Lung (tissue), 12 donors: Measurements from ENCODE around the gene PNLIPRP3. TPM values are rescaled to one million over a fixed set of nuclear protein-coding genes. Genes with fewer than 3 reads are reported as not detected.
A peak's percentile ranks its signal among the peaks of the same experiment; 100 is the strongest.

ENCODE experiments used
- ATAC-seq: fragments of 200-7000 bp; cut with Tn5 transposase; one replicate; pipeline ENCODE4 v1.9.1; 2020; ENCODE audit warnings: moderate number of reproducible peaks; ENCODE audit not compliant: insufficient read depth, low FRiP score
- DNase-seq, 3 donors: peaks; one replicate each; pipeline ENCODE4 v3.0.0-alpha.2; 2013 to 2017
- H3K27ac ChIP-seq, 2 donors: one replicate each; pipeline ENCODE4 v1.5.1; 2013; ENCODE audit warnings: mild to moderate bottlenecking in 2 of 2, moderate library complexity in 2 of 2, control low read depth in 1 of 2, inconsistent platforms in 1 of 2, low read depth in 1 of 2, low read length in 1 of 2
- H3K27me3 ChIP-seq, 3 donors: one replicate each; pipeline ENCODE4 v1.5.1; 2013; ENCODE audit warnings: low read length in 2 of 3; ENCODE audit not compliant: control insufficient read depth in 3 of 3, insufficient read depth in 3 of 3
- H3K36me3 ChIP-seq, 4 donors: one replicate each; pipeline ENCODE4 v1.5.1; 2013; ENCODE audit warnings: low read length in 4 of 4, mild to moderate bottlenecking in 1 of 4, moderate library complexity in 1 of 4; ENCODE audit not compliant: control insufficient read depth in 4 of 4, insufficient read depth in 4 of 4
- H3K4me1 ChIP-seq, 5 donors: one replicate each; pipeline ENCODE4 v1.5.1; 2013; ENCODE audit warnings: low read length in 5 of 5, mild to moderate bottlenecking in 2 of 5, moderate library complexity in 1 of 5; ENCODE audit not compliant: control insufficient read depth in 5 of 5, insufficient read depth in 5 of 5
- H3K4me3 ChIP-seq: one replicate; pipeline ENCODE4 v1.5.1; 2013; ENCODE audit warnings: mild to moderate bottlenecking, control low read depth, moderate library complexity
- H3K9ac ChIP-seq, 2 donors: one replicate each; pipeline ENCODE4 v1.5.1; 2013; ENCODE audit warnings: low read length in 2 of 2, control low read depth in 1 of 2; ENCODE audit not compliant: insufficient read depth in 1 of 2
- H3K9me3 ChIP-seq, 4 donors: one replicate each; pipeline ENCODE4 v1.5.1; 2013; ENCODE audit warnings: low read length in 3 of 4, mild to moderate bottlenecking in 1 of 4, moderate library complexity in 1 of 4; ENCODE audit not compliant: control insufficient read depth in 4 of 4, insufficient read depth in 3 of 4
- WGBS, 2 donors: extraction: QIAGEN DNeasy Blood & Tissue Kit; methylation state at CpG; one replicate each; pipeline ENCODE4 v1.1.7; 2013; 5-methylcytosine and 5-hydroxymethylcytosine counted together
- polyA plus RNA-seq, 2 donors: library from polyadenylated mRNA; stranded (reverse); fragments of 200-250 nt; gene quantifications; one replicate each; pipeline ENCODE4 v1.2.1, GENCODE V29; 2013
- total RNA-seq, 2 donors: library from RNA; depleted of rRNA in 1 of 2; stranded (reverse); fragments of >200 nt in 1 of 2; gene quantifications; one replicate each; pipeline ENCODE4 v1.2.1, GENCODE V29; 2014 to 2021
- TF ChIP-seq, protein P1 (sequence below): IDR thresholded peaks from 2 replicates; pipeline ENCODE4 v1.5.1; 2012; ENCODE audit warnings: mild to moderate bottlenecking; ENCODE audit errors: control extremely low read depth, extremely low read depth
- donor health status: control.
- donor health status: control.
- donor health status: Bipolar disorder and iron deficiency.
- donor health status: healthy.
- donor health status: DM: yes; HTN: yes; CAD: no.

The PNLIPRP3 gene
- total and polyA plus RNA-seq, 4 donors, result not detected

DNA sequence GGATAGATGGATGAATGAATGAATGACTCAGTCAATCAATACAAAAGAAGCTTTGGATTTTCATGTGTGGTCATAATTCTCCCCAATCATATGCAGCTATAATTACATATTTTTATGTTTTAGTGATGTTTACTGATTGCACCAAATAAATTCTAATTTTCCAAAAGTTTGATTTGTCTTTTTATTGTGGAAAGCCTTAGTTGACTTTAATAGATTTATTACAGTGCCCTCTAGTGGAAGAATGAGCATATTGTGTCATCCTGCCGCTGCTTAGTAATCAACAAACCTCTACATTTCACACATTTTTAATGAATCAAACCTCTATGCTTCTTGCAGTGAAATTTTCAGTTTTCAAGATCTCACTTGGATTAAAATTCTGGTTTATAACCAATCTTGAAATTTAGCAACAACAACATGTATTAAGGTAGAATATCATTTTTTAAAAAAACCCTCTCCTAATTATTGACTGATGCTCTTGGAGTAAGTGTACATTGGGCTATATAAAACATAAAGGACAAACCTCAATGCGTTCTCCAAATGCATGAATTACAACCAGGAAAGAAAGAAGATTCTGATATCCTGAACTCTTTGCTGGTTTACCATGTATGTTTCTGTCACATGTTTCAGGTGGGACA, 62.5 kb downstream of the PNLIPRP3 start:
- H3K4me1 ChIP-seq, result no peaks in the 10 kb centered on the region
- TF ChIP-seq, protein P1, sequence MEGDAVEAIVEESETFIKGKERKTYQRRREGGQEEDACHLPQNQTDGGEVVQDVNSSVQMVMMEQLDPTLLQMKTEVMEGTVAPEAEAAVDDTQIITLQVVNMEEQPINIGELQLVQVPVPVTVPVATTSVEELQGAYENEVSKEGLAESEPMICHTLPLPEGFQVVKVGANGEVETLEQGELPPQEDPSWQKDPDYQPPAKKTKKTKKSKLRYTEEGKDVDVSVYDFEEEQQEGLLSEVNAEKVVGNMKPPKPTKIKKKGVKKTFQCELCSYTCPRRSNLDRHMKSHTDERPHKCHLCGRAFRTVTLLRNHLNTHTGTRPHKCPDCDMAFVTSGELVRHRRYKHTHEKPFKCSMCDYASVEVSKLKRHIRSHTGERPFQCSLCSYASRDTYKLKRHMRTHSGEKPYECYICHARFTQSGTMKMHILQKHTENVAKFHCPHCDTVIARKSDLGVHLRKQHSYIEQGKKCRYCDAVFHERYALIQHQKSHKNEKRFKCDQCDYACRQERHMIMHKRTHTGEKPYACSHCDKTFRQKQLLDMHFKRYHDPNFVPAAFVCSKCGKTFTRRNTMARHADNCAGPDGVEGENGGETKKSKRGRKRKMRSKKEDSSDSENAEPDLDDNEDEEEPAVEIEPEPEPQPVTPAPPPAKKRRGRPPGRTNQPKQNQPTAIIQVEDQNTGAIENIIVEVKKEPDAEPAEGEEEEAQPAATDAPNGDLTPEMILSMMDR, result no peak
- no peaks in the 10 kb centered on the region for H3K9me3 ChIP-seq
- H3K36me3 ChIP-seq, result no peaks in the 10 kb centered on the region
- ATAC-seq, result no peak
- H3K4me3 ChIP-seq, result no peak overlapping the region
- no peak overlapping the region for H3K9ac ChIP-seq
- no peak overlapping the region for H3K27ac ChIP-seq
- 19 to 21% methylated on average over 2 of the region's 2 CpGs for WGBS, 2 donors
- peak in 2 of 3 donors; percentile 15 to 34 for DNase-seq
- H3K27me3 ChIP-seq, result no peaks in the 10 kb centered on the region

DNA sequence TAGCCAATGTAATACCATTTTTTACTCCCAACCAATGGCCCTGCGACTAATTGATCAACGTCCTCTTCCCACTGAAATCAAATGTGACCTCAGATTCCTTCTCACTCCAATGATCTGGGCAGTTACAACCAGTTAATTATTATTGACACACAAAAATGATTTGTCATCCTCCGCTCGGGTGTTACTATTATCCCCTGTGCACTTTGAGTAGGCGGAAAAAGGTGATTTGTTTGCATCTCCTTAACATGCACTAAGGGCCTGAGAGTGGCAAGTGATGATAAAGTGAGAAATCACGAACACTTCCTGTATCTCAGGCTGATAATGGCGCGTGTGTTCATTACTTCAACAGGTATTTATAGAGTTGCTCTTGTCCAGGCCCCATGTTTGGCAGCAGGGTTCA, 77.1 kb downstream of the PNLIPRP3 start:
- WGBS, 2 donors, result 53 to 60% methylated on average over 8 of the region's 8 CpGs
- ATAC-seq, result no peak
- no peaks in the 10 kb centered on the region for H3K9me3 ChIP-seq

DNA sequence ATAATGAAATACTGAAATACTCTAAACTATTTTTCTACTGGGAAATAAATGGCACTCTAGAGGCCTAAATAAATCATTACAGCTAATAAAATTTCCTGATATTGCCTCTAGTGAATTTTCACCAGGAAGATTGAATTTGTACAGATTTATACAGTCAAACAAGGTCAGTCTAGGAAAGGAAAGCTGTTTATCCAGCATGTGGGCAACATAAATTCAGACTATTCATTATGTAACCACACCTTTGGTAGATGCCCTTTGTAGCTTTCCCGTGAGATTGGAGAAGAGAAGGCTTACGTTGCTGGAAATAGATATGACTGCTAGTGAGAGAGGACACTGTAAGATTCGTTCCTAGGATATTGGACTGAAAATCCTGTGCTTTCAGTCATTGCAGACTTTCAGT, 82.9 kb downstream of the PNLIPRP3 start:
- Histone ChIP-seq H3K27me3 (no peaks in the 10 kb centered on the region), H3K36me3 (no peaks in the 10 kb centered on the region), H3K27ac (no peak overlapping the region), H3K4me1 (no peaks in the 10 kb centered on the region), H3K9ac (no peak overlapping the region), H3K4me3 (no peak overlapping the region), H3K9me3 (peaks cover 0 to 2% (median under 1%) of the 10 kb centered on the region in 4 donors)
- TF ChIP-seq, protein P1, result no peak
- WGBS, 2 donors, result 76 to 87% methylated on average over 3 of the region's 3 CpGs
- DNase-seq (no peak), ATAC-seq (no peak)

More for the DNA sequence above, 77.1 kb downstream of the PNLIPRP3 start:
- H3K27me3 ChIP-seq, result no peaks in the 10 kb centered on the region
- no peaks in the 10 kb centered on the region for H3K36me3 ChIP-seq
- H3K27ac ChIP-seq, result no peak overlapping the region
- H3K4me1 ChIP-seq, result no peaks in the 10 kb centered on the region
- H3K9ac ChIP-seq, result no peak overlapping the region
- TF ChIP-seq, protein P1, result no peak
- no peak for DNase-seq
- H3K4me3 ChIP-seq, result no peak overlapping the region

DNA sequence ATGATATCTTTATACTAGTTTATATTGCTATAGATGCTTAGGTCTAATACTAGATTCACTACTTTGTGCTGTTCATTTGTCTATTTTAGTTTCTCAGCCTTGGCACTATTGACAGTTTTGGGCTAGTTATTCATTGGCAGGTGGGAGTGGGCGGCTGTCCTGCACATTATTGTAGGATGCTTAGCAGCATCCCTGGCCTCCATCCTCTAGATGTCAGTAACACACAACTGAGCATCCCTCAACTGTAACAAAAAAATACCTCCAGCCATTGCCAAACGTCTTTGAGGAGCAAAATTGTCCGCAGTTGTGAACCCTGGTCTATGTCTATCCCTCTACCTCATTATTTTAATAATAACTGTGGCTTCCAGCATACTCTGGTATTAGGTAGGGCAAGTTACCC, 83.7 kb downstream of the PNLIPRP3 start:
- H3K4me3 ChIP-seq, result no peak overlapping the region
- no peaks in the 10 kb centered on the region for H3K36me3 ChIP-seq
- peaks cover 0 to 2% (median under 1%) of the 10 kb centered on the region in 4 donors for H3K9me3 ChIP-seq
- DNase-seq (no peak), ATAC-seq (no peak)
- WGBS, 2 donors, result 57 to 62% methylated on average over 3 of the region's 3 CpGs
- H3K4me1 ChIP-seq, result no peaks in the 10 kb centered on the region
- H3K27ac ChIP-seq, result no peak overlapping the region
- TF ChIP-seq, protein P1, result no peak
- no peak overlapping the region for H3K9ac ChIP-seq
- H3K27me3 ChIP-seq, result no peaks in the 10 kb centered on the region
